ENCODE results near the gene RNF26. TPM values are rescaled to one million over a fixed set of nuclear protein-coding genes. Genes with fewer than 3 reads are reported as not detected.

The RNF26 gene
- 2.7 and 3.4 TPM in 2 replicates for total RNA-seq

GRCh38 chr11:119334174-119334930 is at the start of gene RNF26:
Gene RNF26, plus strand, starts transcription at chr11:119334527. Its CDS starts 596 bp downstream, at chr11:119335123.

GRCh38 chr11:119316729-119317591 is 17.4 kb upstream of the RNF26 start, which contains the start of gene MCAM:
Gene MCAM, minus strand, starts transcription at chr11:119317130. Its CDS starts 29 bp downstream, at chr11:119317101.

GRCh38 chr11:119340335-119341221 is 6.3 kb downstream of the RNF26 start, which contains the start of gene C1QTNF5:
Gene C1QTNF5, minus strand, starts transcription at chr11:119340883. Its CDS starts 486 bp downstream, at chr11:119340397.

GRCh38 chr11:119346605-119347004 is 12.3 kb downstream of the RNF26 start, which contains the start of gene MFRP:
Gene MFRP, minus strand, starts transcription at chr11:119346705. Its CDS starts 192 bp downstream, at chr11:119346513.

GRCh38 chr11:119381181-119381988 is 47.1 kb downstream of the RNF26 start, which contains the start of gene USP2:
Gene USP2, minus strand, starts transcription at chr11:119381690. Its CDS starts 8,210 bp downstream, at chr11:119373480.

Other genes with a start within 250 kb of the RNF26 start
- gene HMBS, start 249.6 kb upstream of the RNF26 start, total RNA-seq = 3.2 and 5.4 TPM in 2 replicates
- gene DPAGT1, start 232.7 kb upstream of the RNF26 start, total RNA-seq = 7.6 and 8.9 TPM in 2 replicates
- gene C2CD2L, start 227.2 kb upstream of the RNF26 start, total RNA-seq = 1.7 and 1.9 TPM in 2 replicates
- gene HINFP, start 212.9 kb upstream of the RNF26 start, total RNA-seq = 13.7 and 14.6 TPM in 2 replicates
- 0.09 and 0.16 TPM in 2 replicates for gene ABCG4, start 185.5 kb upstream of the RNF26 start, total RNA-seq
- gene NLRX1, start 165.8 kb upstream of the RNF26 start, total RNA-seq = 10.3 and 12.5 TPM in 2 replicates
- not detected in 2 replicates for gene NHERF4, start 149.1 kb upstream of the RNF26 start, total RNA-seq
- 2.4 and 3.5 TPM in 2 replicates for gene CBL, start 128.2 kb upstream of the RNF26 start, total RNA-seq
- gene MCAM, start 17.4 kb upstream of the RNF26 start, total RNA-seq = 0.94 and 6.1 TPM in 2 replicates
- 6.9 and 9.1 TPM in 2 replicates for gene C1QTNF5, start 6.4 kb downstream of the RNF26 start, total RNA-seq
- not detected in 2 replicates for gene MFRP, start 12.2 kb downstream of the RNF26 start, total RNA-seq
- gene USP2, start 47.2 kb downstream of the RNF26 start, total RNA-seq = not detected in 2 replicates
- gene THY1, start 88.6 kb downstream of the RNF26 start, total RNA-seq = 11.0 and 47.3 TPM in 2 replicates

Data from bronchial smooth muscle cell (primary cell).